HG02798 (cell line): Measurements from ENCODE around the gene CDH24.

Source experiments
- ATAC-seq: cut with Tn5 transposase; IDR thresholded peaks from one replicate; pipeline ENCODE4 v1.9.1; 2021; ENCODE audit warnings: mild to moderate bottlenecking; ENCODE audit not compliant: unreplicated experiment, poor library complexity

Gene CDH24

DNA sequence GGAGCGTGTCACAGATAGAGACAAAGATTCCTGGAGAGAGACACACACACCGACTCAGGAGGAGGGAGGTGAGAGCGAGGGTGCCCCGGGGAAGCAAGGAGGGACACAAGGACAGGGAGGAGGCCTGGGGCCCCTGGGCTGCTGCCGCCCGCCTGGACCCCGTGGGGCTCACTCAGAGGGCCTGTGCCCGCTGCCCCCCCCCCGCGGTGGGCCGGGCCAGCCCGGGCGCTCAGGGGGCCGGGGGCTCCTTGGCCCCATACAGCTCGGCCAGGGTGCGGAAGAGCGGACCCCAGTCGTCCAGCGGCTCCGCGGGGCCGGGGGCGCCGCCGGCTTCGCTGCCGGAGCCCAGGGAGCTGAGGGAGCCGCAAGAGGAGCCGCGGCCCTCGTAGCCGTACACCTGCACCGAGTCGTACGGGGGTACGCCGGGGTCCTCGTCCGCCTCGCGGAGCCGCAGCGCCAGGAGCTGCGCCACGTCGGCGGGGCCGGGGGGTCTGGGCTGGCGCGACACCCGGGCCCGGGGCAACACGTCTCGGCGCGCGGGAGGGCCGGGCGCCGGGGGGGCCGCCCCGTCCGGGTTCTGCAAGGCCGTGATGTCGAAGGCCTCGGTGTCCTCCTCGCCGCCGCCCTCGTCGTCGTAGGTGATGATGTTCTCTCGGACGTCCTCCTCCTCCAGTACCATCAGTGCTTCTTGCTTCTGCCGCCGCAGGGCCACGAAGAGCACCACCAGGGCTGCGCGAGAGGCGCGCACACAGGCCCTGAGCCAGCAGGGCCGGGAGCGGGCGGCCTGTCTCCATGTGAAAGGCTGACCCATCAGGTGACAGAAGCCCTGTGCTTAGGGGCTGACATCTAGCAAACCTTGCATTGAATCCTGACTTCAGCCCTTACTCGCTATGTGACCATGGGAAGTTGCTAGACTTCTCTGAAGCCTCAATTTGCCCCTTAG is 9.3 kb downstream of the CDH24 start:
- no peak for ATAC-seq

DNA sequence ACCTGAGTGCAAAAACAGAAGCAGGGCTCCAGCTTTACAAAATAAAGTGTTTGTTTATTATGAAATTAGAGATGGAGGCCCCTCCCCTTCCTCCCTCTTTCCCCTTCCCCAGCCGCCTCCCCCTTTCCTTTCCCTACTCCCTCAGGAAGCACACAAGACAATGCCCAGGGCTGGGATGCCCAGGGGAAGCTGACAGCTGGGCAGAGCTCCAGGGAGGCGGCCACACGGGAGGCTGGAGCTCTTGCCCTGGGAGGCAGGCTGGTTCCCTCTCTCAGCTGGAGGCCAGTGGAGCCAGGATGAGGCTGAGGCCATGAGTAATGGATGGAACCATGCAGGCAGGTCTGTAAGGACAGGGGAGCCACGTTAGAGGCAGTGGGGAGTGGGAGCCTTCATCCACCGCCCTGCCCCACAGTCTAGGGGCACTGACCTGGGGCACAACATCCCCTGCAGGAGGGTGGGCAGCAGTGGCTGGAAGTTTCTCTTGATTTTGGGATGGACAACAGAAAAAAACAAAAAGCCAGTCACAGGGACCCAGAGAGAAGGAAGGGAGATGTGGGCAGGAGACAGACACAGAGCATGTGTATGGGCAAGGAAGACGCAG is 10.2 kb downstream of the CDH24 start:
- no peak for ATAC-seq

DNA sequence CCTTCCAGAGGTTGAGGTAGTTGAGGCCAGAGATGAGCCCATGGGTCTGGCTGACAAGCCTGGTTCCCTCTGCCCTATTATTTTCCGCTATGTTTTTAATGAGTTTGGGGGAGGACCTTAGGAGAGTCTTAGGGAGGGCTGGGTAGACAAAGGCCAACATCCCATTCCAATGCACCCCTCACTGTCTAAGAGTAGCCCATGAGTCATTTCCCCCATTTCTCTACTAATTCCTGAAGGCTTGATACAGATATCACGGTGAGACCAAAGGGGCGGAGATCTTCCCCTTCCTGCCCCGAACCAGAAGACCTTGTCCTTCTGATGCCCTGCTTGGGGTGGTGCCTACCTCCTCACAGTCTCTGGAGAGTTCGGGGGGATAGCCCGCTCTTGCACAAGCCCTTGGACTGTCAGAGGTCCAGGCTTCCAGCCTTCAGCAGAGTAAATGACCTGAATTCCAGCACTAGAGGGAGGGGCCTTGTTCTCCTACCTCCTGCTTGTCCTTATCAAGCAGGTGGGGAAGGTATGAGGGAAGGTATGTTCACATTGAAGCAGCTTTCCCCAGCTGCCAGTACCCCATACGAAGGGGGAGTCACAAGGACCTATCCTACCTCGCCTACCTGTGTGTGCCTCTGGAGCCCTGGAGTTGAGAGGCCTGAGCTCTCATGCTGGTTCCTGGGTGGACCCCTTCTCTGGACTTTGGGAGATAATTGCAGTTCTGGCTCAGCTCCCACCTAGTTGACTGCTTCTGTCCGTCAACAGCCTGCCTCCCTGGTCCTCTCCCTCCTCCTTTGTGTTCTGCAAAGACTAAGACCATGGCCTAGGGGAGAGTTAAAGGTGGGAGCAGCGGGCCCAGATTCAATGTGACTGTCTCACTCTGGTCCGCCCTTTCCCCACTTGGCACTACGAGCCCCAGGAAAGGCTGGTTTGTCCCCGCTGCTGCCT is 11.6 kb downstream of the CDH24 start:
- ATAC-seq = no peak

DNA sequence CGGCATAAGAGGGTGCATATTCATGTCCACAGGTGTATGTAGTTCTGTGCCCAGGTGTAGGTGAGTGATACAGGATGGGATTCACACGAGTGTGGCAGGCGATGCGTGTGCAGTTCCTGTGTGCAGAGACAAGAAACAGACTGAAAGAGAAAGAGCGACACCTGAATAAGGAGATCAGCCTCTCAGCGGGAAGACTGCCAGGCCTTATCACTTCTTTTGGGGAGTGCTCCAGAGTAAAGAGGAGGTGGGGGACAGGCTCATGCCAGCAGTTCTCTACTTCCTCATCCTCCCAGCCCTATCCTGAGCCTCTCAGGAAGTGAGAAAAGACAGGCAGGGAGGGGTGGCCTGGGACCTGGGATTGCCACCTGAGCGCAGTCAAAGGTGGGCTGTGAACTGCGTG is 12.5 kb downstream of the CDH24 start:
- no peak for ATAC-seq

DNA sequence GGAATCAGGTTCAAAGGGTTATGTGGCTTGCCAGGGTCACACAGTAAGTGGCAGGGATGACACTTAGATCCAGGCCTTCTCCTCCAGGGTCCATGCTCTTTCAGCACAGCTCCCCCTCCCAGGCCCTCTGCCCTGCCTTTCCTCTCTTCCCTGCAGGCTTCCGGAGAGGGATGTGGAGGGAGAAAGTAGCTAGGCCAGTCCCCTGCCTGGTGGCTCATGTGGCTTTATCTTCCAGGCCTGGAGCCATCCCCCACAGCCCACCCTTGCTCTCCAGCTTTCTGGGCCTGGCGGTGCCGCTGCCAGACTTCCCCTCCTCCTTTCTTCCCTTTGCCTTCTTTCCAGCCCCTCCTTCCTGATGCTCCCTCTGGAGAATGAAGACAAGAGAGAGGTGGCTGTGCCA is 13.6 kb downstream of the CDH24 start:
- ATAC-seq = no peak

DNA sequence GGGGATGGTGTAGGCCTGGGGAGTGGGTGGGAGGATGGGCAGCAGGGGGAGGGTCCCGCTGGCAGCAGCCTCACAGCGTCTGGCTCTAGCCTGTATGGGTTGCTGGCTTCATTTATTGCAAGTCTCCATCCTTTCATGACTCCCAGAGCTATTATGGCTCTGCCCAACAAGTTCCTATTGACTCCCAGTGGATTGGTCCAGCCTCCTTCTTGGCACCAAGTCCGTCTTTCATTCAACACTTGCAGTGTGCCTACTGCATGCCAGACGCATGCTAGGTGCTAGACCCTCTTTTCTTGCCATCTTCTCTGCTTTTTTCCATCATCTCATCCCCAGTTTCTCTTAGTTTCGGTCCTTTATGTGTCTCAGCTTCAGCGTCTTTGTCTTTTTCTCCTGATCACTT is 14.2 kb downstream of the CDH24 start:
- no peak for ATAC-seq

DNA sequence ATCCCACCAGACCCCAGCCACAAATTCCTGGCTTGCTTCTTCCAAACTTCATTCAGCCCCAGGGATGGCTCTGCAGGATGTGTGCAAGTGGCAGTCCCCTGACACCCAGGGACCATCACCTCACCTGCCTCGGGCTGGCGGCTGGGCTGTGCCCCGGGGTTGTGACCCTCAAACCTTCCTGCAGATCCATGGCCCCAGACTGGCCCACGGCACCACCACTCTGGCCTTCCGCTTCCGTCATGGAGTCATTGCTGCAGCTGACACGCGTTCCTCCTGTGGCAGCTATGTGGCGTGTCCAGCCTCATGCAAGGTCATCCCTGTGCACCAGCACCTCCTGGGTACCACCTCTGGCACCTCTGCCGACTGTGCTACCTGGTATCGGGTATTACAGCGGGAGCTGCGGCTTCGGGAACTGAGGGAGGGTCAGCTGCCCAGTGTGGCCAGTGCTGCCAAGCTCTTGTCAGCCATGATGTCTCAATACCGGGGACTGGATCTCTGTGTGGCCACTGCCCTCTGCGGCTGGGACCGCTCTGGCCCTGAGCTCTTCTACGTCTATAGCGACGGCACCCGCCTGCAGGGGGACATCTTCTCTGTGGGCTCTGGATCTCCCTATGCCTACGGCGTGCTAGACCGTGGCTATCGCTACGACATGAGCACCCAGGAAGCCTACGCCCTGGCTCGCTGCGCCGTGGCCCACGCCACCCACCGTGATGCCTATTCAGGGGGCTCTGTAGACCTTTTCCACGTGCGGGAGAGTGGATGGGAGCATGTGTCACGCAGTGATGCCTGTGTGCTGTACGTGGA is 15.0 kb downstream of the CDH24 start, which contains the start of gene PSMB11:
Gene PSMB11 (plus strand): TSS at position 51 of the 804 bp plus-strand sequence. CDS start 14 bp downstream, at position 65.
- ATAC-seq = no peak

DNA sequence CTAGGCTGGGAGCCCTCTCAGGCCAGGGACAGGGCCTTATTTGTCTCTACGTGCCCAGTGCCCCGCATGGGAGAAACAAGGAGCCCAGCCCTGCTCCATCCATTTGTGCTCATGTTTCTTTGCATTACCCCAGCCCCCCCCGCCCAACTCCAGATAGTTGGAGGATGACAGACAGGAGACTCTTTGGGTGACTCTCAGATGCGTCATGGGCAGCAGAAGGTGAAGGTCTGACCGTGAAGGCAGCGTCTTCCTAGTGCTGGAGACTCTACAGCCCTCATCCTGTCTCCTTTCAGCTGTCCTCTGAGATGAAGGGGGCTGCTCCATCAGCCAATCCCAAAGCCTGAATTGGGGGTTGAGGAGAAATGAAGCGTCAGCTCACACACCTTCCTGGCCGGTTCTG is 15.6 kb downstream of the CDH24 start:
- ATAC-seq = no peak

DNA sequence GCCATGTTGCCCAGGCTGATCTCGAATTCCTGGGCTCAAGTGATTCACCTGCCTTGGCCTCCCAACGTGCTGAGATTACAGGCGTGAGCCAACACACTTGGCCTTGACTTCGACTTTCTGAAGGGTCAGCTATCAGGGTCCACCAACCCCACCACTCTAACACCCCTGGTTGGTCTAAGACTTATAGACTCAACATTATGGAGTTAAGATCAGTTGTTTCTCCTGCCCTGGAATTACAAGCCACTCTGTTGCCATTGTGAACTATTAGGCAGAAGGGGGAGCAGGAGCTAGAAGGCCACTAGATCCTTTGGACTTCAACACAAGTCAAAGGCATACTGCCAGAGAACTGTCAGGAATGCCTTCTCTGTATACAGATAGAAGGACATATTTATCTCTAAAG is 17.2 kb downstream of the CDH24 start:
- ATAC-seq = no peak

DNA sequence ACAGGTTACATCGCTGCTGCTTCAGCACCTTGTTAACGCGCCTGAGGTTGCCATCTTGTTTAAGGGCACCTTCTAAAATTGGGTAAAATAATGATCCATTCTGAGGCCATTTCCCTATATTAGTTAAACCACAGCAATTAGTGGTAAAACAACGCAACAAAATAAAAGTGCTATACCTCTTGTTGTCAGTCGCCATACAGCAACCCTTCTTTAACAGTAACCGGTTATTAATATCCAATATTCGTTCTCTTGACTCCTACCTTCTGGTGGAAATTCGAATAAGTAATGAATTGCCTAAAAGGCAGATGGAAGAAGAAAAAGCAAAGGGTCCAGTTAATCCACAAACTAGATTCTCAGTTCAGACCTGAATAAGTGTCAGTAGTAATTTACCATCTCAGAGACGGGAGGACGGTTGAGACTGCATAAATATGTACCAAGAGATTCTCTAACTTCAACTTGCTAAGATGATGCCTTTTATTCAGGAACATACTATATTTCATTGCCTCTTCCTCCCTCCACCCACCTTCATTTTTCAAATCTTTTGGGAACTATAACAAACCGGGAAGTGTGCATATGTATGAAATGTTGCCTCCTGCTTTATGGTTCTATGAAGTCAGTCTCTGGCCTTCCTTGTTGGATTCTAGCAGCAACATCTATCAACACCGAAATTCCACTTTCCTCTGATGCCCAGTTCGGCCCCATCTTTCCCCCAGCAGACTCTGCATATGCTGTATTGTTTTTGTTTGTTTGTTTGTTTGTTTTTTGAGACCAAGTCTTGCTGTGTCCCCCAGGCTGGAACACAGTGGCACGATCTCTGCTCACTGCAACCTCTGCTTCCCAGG is 21.8 kb downstream of the CDH24 start:
- ATAC-seq = no peak

DNA sequence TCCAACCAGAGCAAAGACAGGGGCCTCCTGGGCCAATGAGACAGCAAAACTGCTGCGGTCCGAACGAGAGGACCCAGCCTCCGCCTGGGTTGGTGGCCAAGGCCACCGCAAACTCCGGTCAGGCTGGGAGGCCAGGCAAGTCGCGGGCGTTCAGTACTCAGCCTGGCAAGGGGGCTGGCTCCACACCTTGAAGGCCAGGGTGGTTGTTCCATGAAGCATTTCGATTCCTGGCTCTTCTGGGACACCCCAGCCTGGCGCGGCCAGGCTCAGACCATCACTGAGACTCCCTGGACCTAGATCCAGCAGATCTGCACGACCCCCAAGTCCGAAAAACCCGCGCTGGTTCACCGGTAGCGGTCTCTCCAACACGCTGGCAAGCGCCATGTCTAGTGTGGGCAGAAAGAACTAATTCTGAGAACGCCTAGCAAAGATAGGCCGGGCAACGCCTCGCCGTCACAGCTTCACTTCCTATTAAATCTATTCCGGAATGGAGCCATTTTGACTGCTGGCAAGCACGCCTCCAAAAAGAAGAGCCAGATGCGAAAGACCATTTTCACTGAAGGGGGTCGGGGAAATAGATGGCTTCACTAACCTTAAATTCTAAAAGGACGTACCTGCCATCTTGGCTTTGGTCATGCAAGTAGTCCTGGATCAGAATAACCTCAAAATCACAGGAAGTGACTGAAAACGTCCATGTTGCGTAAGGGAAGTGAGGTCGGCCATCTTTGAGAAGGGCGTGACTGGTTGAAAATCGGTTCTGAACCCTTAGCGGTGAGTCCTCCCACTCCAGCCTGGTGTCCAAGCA is 22.6 kb downstream of the CDH24 start, which contains the start of gene PSMB5:
Gene PSMB5 (minus strand): TSS at position 403 of the 805 bp plus-strand sequence. CDS start 19 bp downstream, at position 384.
- ATAC-seq = peak; percentile 92

DNA sequence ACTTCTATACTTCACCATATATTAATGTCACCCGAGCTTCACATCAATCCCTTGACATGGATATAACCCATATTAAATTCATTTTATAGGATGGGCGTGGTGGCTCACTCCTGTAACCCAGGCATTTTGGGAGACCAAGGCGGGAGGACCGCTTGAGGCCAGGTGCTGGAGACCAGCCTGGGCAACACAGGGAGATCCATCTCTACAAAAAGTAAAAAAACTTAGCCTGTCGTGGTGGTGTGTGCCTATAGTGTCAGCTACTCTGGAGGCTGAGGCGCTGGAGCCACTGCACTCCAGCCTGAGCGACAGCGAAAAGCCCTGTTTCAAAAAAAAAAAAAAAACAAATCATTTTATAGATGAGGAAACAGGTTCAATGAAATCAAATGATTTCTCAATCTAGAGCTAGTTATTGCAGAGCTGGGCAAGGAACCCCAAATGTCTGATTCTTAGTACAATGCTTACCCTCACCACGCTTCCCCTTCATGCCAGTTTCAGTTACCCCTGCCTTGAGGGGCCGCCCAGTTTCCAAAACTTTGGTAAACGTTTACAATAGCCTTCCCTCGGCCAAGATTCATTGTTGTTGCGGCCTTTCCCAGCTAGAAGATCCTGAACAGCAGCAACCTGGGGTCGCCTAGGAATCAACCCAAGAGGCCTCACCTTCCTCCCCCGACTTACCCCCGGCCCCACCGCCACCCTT is 23.4 kb downstream of the CDH24 start:
- ATAC-seq = no peak

DNA sequence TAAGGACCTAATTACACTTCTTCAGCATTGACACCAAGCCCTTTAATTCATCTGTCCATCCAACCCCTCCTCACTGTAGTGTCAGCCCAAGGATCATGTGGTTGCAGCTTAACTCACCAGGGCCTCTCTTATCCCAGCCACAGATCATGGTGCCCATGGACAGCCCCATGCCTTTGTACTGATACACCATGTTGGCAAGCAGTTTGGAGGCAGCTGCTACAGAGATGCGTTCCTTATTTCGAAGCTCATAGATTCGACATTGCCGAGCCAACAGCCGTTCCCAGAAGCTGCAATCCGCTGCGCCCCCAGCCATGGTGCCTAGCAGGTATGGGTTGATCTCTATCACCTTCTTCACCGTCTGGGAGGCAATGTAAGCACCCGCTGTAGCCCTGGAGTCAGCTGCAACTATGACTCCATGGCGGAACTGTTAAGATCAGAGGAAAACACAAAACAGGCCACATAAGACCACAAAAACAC is 24.0 kb downstream of the CDH24 start:
- ATAC-seq = no peak

DNA sequence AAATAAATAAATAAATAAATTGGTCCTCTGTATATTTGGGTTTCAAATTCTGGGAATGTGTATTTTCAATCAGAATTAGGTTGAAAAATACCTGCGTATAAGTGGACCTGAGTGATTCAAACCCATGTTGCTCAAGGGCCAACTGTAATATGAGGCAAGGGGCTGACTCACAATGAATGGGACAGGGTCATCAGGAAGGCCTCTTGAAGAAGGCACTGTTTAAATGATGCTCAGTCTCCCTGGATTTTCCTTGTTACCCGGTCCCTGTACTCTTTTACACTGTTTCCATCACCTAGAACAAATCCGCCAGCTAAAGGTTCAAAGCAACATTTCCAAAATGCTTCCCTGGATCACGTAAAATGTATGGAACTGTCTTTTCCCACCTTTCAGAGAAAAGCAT is 26.4 kb downstream of the CDH24 start:
- ATAC-seq = no peak

DNA sequence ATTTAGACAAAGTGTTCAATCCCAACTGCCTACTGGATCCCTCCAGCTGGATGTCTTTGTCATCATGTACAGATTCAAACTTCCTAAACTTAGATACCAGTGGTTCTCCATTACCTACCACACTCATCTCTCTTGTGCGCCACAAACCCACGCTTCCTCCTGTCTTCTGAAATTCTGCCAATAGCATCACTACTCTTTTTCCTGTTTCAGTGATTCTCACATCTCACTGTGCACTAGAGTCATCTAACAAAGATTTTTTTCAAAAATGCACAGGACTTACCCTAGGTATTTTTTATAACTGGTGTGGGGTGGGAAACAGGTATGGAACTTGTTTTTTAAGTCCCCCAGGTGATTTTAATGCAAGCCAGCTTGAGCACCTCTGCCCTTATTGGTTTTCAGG is 28.5 kb downstream of the CDH24 start:
- ATAC-seq = no peak

DNA sequence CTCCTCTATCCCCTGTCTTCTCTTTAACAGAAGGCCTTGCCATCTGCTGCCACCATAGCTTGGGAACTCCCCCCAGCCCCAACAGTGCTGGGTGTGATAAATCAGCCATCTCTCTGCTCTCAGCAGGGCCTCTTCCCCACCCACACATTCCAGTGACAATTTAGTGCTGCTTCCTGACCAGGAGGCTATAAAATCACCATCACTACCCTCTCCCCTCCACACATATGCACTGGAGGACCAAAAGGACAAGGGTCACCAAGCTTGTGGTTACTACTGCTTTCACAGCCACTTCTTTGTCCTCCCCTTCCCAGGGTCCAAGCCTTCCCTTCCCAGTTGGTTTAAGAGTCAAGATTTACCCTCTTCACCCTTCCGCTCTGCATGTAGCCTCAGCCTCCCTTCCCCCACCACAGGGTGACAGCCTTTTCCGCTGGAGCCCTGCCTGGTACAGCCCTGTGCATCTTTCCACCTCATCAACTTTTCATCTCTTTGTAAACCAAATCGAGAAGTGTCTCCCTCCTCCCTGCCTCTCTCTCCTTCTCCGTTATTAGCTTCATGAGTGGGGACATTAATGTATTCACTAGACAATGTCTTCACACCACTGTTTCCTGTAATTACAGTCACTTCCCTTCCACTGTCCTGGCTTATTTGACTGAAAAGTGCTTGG is 32.0 kb downstream of the CDH24 start:
- no peak for ATAC-seq

DNA sequence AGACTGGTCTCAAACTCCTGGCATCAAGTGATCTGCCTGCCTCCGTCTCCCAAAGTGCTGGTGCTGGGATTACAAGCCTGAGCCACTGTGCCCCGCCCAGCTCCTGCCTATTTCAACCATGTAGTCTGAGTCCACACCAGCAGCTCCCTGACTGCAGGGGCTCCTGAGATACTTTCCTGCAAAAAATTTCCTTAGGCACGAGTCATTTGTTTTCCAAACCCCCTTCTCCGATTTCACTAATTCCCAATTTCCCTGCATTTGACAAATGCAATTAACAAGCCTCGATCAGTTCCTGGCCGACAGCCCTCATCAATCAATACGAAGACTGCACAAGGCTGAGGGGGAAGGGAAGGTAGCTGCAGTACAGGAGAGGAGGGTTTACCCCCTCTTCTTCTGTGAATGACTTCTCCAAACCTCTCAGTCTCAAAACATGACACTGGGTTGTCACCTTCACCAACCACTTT is 32.7 kb downstream of the CDH24 start:
- ATAC-seq = no peak
